GM18951 (cell line): ENCODE data around the gene RWDD3.

Experiments used
- POLR2A ChIP-seq: IDR thresholded peaks from 4 replicates; pipeline ENCODE4 v1.6.1; 2011; ENCODE audit warnings: mild to moderate bottlenecking; ENCODE audit not compliant: insufficient read length, insufficient read depth; ENCODE audit errors: extremely low read depth
- in situ Hi-C: fragments of 300-500 bp; cut with MboI; formaldehyde crosslinking; loops from one replicate; pipeline ENCODE4 v1.12.0; 2022; ENCODE audit warnings: low sequenced_read_pairs, mixed read lengths, inconsistent platforms; ENCODE audit not compliant: unreplicated experiment

Gene RWDD3

DNA sequence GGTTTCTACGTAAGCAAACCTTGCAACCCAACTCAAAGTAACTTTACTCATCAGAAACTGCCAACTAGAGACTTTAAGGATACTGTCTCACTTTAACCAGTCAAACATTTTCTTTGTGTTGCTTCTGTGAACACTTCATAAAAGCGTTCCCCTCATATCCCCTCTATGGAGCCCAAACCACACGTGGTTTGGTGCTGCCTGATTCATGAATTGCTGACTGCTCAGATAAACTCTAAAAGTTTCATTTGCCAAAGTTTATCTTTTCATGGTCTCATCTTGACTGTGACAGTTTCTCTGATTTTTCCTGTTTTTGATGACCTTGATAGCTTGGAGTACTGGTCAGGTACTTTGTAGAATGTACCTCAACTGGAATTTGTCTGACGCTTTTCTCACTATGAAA, 14.6 kb upstream of the RWDD3 start:
- in situ Hi-C loops = no loop called here
- no peak for TF ChIP-seq POLR2A

DNA sequence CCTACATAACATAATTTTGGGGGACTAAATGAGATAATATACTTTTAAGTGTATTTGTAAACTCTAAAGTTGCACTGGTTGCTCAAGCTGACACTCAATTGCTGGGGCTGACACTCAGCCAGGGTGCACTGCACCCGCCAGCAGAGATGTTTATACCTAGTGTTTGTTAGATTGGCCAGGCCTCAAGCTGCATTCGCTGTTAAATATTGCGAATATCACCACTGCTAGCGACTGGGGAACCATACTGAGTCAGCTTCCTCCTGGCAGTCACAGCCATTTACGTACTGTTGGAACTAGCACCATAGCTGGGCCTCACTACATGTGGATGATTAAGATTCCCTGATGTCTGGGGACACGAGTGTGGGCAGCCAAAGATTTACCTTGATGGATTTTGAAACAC, 12.7 kb upstream of the RWDD3 start:
- no peak for TF ChIP-seq POLR2A
- in situ Hi-C loops = no loop called here

DNA sequence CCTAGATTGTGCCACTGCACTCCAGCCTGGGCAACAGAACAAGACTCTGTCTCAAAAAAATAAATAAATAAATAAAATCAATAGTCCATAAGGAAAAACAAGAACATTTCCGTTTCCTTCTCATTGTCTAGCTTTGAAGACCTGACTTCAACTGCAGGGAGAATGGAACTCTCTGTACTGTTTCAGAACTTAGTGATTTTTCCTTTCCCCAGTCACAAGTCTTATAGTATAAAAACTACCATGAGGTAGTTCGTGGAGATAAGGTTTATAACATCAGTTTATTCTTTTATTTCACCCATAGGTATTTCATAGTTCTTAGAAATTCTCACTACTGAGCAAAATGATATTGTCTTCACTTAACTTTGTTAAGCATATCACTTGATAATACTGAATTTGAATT, 11.4 kb upstream of the RWDD3 start:
- in situ Hi-C loops = no loop called here
- TF ChIP-seq POLR2A = no peak

DNA sequence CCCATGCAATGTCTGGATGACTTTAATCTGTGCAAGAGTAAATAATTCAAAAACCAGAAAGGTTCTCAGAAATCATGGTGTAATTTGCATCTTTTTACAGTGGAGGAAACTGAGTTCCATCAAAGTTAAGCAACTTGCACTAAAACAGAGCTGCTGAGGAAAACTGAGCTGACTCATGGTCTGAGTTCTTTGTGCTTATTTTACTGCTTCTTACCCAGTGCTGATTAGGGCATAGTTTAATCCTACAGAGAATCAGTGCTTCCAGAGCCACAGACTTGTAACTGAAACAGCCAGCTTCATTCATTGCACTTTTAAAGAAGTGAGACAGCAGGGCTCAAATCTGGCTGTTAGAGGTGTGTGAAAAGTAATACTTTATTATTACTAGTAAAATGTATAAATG, 10.9 kb upstream of the RWDD3 start:
- no peak for TF ChIP-seq POLR2A
- in situ Hi-C loops = no loop called here

GRCh38 chr1:95226781-95227660, 7.0 kb upstream of the RWDD3 start:
- in situ Hi-C loops = no loop called here
- TF ChIP-seq POLR2A = no peak

DNA sequence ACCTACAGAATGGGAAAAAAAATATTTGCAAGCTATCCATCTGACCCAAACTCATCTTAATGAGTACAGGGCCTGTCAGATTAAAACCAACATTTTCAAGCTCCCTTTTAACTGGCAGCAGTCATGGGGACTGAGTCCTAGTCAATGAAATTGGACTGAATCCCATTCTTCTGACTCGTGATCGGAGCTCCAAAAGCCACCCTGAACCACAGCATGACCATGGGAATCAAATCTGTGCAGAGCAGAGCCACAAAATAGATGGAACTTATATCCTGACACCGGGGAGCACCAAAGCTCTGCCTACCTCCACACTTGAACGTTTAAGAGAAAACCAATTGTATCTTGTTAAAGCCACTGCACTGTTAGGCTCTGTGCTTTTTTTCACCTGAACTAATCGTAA, 5.0 kb upstream of the RWDD3 start:
- in situ Hi-C loops = no loop called here
- TF ChIP-seq POLR2A = no peak

- in situ Hi-C loops = no loop called here
- TF ChIP-seq POLR2A = no peak
Observed at GRCh38 chr1:95229706-95230105, 4.3 kb upstream of the RWDD3 start.

- in situ Hi-C loops = no loop called here
- no peak for TF ChIP-seq POLR2A
Observed at GRCh38 chr1:95230256-95230655, 3.8 kb upstream of the RWDD3 start.

GRCh38 chr1:95230768-95231191, 3.2 kb upstream of the RWDD3 start:
- in situ Hi-C loops = no loop called here

DNA sequence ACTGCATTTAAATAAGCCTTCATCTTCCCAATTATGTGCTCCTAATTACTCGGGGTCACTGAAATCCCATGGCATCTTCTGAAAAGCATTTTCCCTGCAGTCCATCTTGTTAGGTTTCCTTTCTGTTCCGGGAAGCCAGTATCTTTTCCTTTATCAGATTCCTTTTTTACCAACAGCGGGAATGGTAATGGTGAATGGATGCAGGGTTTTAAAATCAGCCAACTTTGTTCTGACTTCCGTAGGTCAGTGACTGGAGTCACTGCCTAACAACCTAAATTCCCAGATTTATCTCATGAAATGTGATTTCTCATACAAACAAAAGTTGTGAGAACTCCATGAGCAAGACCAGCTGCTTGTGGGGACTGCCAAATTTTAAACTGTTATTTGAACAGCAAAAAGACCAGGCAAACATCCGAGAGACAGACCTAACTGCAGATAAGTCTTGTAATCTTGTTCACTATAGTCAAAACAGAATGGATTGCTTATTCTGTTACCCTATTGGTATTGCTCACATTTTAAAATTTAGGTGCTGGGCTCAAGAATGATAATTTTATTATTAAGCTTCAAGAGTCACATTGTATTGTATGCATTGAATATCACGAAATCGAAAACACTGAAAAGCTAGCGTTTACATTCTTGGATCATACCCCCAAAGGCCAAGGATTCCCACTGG, 1.2 kb upstream of the RWDD3 start:
- TF ChIP-seq POLR2A = no peak
- in situ Hi-C loops = no loop called here

More at GRCh38 chr1:95230768-95231191, 3.2 kb upstream of the RWDD3 start:
- TF ChIP-seq POLR2A = no peak

DNA sequence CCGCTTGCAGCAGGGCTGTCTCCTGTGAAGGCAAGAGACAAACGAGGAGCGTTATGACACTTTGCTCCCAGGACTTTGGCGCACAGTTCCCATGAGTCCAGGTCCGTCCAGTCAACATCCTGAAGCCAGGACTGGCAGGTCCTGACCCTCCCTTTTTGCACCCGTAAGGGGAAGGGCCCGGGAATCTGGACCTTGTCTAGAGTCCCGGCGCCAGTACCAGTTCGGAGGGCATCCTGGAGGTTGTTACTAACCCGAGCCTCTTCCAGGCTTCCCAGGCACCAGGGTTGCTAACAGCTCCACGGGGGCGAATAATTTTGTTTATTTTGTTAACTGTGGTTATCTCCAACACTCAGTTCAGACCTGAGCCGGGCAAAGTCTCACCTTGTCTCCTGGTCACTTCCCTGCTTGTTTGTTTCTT, 682 bp upstream of the RWDD3 start:
- in situ Hi-C loops = no loop called here

GRCh38 chr1:95236784-95237575, 3.0 kb downstream of the RWDD3 start:
- no peak for TF ChIP-seq POLR2A
- in situ Hi-C loops = no loop called here

More for the DNA sequence above, 682 bp upstream of the RWDD3 start:
- TF ChIP-seq POLR2A = no peak
